C4-2B (cell line): ENCODE data around the gene TNRC6B.

Experiments used
- ZFX ChIP-seq: fragments of 450-650 bp; IDR thresholded peaks from 2 replicates; pipeline ENCODE4 v1.6.1; 2017
- TF ChIP-seq, protein P1 (sequence below): fragments of 450-650 bp; conservative IDR thresholded peaks from 2 replicates; pipeline ENCODE4 v1.5.1; 2017; ENCODE audit warnings: mild to moderate bottlenecking

DNA sequence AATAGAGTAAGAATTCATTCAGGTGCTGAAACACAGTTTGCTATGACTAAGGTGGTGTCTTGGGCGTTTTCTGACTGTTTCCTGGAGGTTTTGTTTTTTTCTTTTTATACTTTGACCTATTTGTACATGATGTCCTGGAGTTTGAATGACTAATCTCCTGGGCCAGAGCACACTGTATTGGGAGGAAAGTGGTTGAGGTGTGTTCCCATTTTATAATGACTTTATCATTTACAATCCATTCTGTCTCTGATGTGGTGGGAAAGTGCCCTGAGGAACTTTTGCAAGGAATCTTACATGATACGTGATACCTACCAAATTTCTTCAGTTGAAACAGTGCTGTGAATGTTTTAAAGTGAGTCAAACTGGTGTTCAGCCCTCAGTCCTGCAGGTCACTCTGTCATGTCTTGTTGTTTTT is 80.8 kb downstream of the TNRC6B start:
- TF ChIP-seq, protein P1, sequence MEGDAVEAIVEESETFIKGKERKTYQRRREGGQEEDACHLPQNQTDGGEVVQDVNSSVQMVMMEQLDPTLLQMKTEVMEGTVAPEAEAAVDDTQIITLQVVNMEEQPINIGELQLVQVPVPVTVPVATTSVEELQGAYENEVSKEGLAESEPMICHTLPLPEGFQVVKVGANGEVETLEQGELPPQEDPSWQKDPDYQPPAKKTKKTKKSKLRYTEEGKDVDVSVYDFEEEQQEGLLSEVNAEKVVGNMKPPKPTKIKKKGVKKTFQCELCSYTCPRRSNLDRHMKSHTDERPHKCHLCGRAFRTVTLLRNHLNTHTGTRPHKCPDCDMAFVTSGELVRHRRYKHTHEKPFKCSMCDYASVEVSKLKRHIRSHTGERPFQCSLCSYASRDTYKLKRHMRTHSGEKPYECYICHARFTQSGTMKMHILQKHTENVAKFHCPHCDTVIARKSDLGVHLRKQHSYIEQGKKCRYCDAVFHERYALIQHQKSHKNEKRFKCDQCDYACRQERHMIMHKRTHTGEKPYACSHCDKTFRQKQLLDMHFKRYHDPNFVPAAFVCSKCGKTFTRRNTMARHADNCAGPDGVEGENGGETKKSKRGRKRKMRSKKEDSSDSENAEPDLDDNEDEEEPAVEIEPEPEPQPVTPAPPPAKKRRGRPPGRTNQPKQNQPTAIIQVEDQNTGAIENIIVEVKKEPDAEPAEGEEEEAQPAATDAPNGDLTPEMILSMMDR = no peak
- no peak for TF ChIP-seq ZFX
